GM10847 (cell line): ENCODE results near the gene NSL1.

ENCODE experiments used
- POLR2A ChIP-seq: IDR thresholded peaks from 2 replicates; pipeline ENCODE4 v1.6.1; 2011; ENCODE audit not compliant: insufficient read length; ENCODE audit errors: extremely low read depth

Gene NSL1

DNA sequence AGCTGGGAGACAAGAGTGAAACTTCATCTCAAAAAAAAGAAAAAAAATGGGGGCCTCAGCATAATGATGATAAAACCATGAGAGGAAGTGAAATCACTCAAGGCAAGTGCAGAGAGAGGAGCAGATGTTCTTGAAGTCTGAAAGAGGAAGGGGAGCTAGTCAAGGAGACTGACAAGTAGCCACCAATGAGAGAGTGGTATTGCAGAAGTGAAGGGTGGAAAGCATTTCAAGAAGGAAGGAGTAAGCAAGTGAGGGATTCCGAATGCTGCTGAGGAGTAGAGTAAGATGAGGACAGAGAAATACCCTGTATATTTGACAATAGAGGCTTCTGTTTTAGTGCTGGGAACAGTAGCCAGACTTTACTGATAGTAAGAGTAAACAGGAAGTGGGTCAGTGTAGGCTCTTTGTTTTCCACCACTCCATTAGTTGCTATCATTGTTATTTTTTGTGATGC is 3.0 kb upstream of the NSL1 start:
- no peak for TF ChIP-seq POLR2A

DNA sequence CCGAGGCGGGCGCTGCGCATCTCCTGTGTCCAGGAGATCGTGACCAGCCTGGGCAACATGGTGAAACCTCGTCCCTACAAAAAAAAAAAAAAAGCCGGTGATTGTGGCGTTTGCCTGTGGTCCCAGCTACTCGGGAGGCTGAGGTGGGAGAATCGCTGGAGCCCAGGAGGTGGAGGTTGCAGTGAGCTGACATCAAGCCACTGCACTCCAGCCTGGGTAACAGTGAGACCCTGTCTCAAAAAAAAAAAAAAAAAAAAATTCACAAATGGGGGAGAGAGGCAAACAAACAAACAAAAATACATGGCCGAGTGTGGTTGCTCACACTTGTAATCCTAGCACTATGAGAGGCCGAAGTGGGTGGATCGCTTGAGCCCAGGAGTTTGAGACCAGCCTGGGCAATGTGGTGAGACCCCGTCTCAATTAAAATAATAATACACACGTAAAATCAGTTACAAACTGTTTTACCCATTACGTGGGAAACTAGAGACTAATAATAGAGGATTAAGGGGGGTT is 875 bp upstream of the NSL1 start:
- TF ChIP-seq POLR2A, result no peak

DNA sequence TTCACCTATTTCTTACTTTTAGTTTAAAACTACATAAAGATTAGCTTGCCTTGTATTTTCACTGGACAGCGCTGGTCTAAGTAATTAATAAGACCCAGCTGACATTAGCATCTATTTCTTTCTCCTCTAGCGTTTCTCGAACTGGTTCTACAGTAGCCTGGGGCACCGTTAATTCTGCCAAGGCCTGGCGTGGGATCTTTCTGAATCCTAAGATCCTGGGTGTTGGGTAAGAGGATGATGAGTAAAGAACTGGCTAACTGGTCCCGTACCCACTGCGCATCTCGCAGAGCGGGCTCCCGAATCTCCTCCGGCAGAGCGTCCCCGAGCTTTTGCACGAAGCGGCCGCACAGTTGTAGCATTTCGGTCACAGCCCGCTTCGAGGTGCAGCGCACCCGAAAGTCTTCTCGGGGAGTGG is 309 bp downstream of the NSL1 start:
- no peak for TF ChIP-seq POLR2A

DNA sequence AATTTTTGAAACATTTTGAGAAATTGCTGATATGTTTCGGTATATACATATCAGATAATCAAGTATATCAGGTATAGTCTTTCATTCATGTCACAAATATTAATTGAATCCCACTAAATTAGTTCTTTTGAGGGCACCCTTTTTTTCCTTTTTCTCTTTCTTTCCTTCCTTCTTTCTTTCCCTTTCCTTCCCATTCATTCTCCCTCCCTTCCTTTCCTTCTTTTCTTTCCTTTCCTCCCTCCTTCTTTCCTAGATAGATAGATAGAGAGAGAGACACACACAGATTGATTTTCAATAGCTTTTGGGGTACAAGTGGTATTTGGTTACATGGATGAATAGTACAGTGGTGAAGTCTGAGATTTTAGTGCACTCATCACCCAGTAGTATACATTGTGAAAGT is 5.7 kb downstream of the NSL1 start:
- TF ChIP-seq POLR2A, result no peak

DNA sequence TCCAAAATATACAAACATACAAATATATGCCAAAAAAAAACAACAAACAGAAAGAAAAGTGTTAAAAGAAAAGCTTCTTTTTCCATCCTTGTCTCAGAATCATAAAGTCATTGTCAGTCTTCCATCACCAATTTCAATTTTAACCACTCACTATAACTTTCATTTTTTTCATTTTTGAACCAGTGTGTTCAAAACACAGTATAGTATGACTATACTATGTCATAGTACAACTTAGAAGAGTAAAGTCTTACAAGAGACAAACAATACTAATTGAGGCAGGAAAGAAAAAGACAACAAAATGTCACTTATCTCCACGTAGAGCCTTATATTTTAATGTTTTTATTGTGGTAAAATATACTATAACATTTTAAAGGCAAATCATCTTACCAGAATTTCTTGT is 7.6 kb downstream of the NSL1 start:
- TF ChIP-seq POLR2A, result no peak

DNA sequence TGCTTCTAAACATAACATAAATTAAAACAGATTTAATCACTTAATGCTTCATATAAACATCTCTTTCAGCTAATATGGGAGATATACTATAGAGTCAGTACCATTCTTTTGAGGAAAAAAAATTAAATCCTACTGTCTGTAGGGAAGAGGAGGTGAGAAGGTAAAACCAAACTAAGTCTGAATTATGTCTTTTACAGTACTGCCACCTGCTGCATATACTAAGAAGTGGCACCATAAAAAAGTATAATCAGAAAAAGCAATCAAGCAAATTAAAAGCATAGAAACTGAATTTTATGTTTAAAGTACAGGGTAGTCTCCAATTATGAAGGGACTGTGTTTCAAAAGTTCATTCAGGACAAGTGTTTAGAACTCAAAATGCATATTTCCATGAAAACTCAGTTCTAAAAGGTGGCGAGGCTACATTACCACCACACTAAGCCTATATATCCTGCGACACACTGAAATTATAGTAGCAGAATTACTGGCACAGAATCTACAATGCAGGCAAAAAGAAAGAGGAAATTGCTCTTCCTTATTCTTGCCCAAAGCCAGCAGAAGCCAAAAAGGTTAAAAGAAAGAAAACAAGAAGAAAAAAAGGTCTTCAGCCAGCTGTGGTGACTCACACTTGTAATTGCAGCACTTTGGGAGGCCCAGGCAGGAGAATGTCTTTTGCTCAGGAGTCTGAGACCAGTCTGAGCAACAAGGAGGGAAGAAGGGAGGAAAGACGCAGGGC is 9.0 kb downstream of the NSL1 start:
- TF ChIP-seq POLR2A, result no peak

DNA sequence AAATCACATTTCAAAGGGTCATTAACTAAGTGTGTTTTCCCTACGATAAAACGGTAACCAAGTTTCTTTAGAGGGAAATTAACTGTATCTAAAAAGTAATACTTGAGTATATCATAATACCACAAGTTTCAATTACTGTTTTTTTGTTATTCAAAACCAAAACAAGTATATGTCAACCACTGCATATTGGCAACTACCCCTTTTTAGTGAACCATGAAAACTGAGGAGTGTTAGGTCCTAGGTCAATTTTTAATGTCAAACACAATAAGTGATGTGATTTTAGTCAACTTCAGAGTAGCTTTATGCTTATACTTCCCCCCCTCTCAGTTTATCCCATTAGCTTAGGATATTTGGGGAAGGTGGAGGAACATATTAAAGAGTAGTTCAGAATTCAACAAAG is 10.4 kb downstream of the NSL1 start:
- TF ChIP-seq POLR2A, result no peak

DNA sequence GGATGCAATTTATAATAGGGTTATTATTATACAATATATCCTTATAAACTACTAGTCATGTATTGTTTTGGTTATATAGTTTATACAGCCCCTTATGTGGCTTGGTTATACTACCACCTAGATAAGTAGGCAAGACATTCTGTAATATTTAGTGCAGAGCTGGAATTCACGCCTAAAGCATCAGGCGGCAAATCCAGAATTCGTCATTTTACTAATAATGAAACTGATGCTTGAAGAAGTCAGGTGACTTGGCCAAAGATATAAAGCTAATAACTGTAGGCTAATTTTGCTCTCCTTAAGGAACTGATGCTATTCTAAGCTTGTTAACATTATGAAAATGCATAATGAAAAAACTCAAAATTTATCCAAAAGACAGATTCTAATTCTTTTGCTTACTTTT is 10.8 kb downstream of the NSL1 start:
- TF ChIP-seq POLR2A, result no peak

DNA sequence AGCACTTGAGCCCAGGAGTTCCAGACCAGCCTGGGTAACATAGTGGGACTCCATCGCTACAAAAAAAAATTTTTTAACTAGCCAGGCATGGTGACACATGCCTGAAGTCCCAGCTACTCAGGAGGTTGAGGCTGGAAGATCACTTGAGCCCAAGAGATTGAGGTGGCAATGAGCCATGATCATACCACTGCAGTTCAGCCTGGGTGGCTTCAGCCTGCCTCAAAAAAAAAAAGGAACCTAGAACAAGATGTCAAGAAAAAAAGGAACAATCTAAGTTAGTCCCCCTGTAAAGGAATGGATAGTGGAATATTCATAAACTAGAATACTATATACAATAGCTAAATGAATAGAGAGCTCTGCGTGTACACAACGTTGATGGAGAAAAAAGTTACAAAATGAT is 14.4 kb downstream of the NSL1 start:
- TF ChIP-seq POLR2A, result no peak

DNA sequence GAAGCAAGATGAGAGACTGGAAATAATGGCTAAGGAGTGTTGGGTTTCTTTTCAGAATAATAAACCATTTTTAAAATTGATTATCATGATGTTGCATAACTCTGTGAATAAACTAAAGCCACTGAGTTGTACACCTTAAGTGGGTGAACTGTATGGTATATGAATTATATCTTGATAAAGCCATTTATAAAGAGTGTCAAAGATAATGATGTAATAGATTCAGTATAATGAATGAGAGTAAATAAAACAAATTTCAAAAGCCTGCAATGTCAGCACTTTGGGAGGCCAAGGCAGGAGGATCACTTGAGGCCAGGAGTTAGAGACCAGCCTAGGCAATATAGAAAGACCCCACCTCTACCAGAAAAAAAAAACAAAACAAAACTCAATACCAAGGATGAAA is 16.3 kb downstream of the NSL1 start:
- no peak for TF ChIP-seq POLR2A

DNA sequence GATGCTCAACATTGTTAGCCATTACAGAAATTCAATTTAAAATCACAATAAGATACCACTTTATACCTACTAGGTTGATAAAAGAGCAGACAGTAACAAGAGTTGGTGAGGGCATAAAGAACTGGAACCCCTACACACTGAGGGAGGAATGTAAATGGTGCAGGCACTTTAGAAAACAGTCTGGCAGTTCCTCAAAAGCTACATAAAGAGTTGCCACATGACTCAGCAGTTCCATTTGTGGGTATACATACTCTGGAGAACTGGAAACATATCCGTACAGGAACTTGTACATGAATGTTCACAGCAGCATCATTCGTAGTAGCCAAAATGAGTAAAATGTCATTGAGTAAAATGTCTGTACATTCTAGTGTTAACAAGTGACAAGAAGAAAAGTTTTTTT is 17.0 kb downstream of the NSL1 start:
- TF ChIP-seq POLR2A, result no peak

DNA sequence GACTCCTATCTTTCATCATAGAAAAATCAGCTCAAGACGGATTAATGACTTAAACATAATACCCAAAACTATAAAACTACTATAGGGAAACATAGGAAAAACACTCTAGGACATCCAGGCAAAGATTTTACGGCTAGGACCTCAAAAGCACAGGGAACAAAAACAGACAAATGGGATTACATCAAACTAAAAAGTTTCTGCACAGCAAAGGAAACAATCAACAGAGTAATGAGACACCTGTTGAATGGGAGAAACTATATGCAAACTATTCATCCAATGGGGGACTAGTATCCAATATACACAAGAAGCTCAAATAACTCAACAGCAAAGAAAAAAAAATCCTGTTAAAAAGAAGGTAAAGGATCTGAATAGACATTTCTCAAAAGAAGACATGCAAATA is 18.6 kb downstream of the NSL1 start:
- no peak for TF ChIP-seq POLR2A

DNA sequence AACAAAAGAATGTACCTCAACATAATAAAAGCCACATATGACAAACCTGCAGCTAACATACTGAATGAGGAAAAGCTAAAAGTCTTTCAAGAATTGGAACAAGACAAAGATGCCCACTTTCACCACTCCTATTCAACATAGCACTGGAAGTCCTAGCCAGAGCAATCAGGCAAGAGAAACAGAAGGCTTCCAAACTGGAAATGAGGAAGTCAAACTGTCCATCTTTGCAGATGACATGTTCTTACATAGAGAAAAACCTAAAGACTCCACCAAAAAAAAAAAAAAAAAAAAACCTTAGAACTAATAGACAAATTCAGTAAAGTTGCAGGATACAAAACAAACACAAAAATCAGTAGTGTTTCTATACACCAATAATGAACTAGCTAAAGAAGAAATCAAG is 20.2 kb downstream of the NSL1 start:
- TF ChIP-seq POLR2A, result no peak

DNA sequence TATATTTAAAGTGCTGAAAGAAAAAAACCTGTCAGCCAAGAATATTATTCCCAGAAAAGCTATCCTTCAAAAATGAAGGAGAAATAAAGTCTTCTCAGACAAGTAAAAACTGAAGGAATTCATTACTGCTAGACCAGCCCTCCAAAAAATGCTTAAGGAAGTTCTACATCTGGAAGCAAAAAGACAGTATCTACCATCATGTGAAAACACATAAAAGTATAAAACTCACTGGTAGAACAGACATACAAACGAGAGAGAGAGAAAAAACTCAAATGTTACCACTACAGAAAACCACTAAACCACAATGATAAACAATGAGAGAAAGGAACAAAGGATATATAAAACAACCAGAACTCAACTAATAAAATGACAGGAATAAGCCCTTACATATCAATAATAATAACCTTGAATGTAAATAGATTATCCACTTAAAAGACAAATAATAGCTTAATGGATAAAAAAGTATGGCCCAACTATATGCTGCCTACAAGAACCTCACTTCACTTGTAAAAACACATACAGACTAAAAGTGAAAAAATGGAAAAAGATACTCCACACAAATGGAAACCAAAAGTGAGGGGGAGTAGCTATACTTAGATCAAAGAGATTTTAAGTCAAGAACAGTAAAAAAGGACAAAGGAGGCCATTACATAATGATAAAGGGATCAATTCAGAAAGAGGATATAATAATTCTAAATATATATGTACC is 22.0 kb downstream of the NSL1 start:
- TF ChIP-seq POLR2A, result no peak

DNA sequence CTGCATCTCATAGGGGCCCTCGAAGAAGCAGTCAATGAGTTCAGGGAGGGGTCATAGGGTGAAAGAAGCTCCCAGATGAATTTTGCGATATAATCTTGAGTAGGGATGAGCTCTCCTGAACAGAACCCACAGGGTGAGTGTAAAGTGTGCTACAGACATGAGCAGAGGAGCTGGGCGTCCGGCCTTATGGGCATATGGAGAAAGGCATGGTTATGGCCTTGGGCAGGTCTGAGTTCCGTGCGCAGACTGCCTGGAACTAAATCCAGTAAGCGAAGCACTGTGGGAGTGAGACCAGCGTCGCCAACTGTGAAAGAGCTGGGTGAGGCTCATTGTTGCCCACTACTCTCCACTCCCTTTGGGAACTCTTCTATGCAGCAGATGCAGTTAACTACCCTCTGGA is 28.7 kb downstream of the NSL1 start:
- no peak for TF ChIP-seq POLR2A

DNA sequence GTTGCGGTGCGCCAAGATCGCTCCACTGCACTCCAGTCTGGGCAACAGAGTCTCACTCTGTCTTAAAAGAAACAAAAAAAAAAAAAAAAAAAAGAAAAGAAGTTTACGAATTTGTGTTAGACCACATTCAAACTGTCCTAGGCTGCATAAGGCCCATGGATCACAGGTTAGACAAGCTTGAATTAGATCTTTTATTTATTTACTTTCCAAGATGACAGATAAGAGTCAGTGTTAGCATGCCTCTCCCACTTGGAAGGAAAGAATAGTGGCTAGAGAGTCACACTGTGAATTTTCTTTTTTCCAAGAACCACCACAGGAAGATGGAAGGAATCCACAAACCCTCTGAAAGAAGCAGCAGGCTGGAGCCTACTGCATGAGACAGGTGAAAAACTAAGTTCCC is 29.3 kb downstream of the NSL1 start:
- TF ChIP-seq POLR2A, result no peak
